Left lung (tissue), 10 donors: ENCODE results near the gene CCDC33. TPM values are rescaled to one million over a fixed set of nuclear protein-coding genes. Genes with fewer than 3 reads are reported as not detected.

Source experiments
- ATAC-seq: fragments of 200-7000 bp; cut with Tn5 transposase; one replicate; pipeline ENCODE4 v1.9.1; 2020; ENCODE audit warnings: moderate library complexity
- DNase-seq, 4 donors: peaks; one replicate each; pipeline ENCODE4 v3.0.0-alpha.2; 2013 to 2020
- H3K27ac ChIP-seq, 2 donors: fragments of 200-600 bp; sonication (generic) in 1 of 2; one replicate each; pipeline versions ENCODE4 v1.5.0 to v1.8.0; 2020 to 2021
- H3K27me3 ChIP-seq, 2 donors: fragments of 200-600 bp; sonication (generic) in 1 of 2; one replicate each; pipeline versions ENCODE4 v1.5.0 to v1.8.0; 2020 to 2021
- H3K36me3 ChIP-seq, 2 donors: fragments of 200-600 bp; sonication (generic) in 1 of 2; one replicate each; pipeline versions ENCODE4 v1.5.0 to v1.8.0; 2020 to 2021
- H3K4me1 ChIP-seq, 2 donors: fragments of 200-600 bp; one replicate each; pipeline ENCODE4 v1.8.0; 2021
- H3K4me3 ChIP-seq, 2 donors: fragments of 200-600 bp; sonication (generic) in 1 of 2; one replicate each; pipeline versions ENCODE4 v1.5.0 to v1.8.0; 2020 to 2021; ENCODE audit warnings: mild to moderate bottlenecking in 1 of 2
- H3K9me3 ChIP-seq, 2 donors: fragments of 200-600 bp; sonication (generic) in 1 of 2; one replicate each; pipeline versions ENCODE4 v1.5.0 to v1.8.0; 2020 to 2021
- intact Hi-C, 2 donors: fragments of 100-400 bp; cut with DNase I; formaldehyde crosslinking; loops; one replicate each; pipeline versions ENCODE4 v1.11.2 to v1.14.2; 2022
- polyA plus RNA-seq, 6 donors: library from polyadenylated mRNA; unstranded; fragments of 120-200 nt; gene quantifications; one replicate each; pipeline ENCODE4 v1.2.1, GENCODE V29; 2013; ENCODE audit not compliant: insufficient read length in 6 of 6
- total RNA-seq, 2 donors: library from RNA; stranded (reverse); fragmentation: NEBNext Ultra II Directional; extraction: Animal tissue kit (Norgen Biotek cat#: 25700); gene quantifications; one replicate each; pipeline ENCODE4 v1.2.1, GENCODE V29; 2021
- TF ChIP-seq, protein P1 (sequence below), 2 donors: fragments of 200-600 bp; sonication (generic) in 1 of 2; IDR thresholded peaks; one replicate each; pipeline versions ENCODE4 v1.5.0 to v1.8.0; 2021; ENCODE audit warnings: antibody characterized with exemption in 2 of 2
- donor health status: DM: no; HTN: yes; CAD: no.
- donor health status: DM: no; HTN: no; CAD: no.

The CCDC33 gene
- total and polyA plus RNA-seq, 8 donors, result 1.00 to 3.2 (median 1.9) TPM; not detected in 1

DNA sequence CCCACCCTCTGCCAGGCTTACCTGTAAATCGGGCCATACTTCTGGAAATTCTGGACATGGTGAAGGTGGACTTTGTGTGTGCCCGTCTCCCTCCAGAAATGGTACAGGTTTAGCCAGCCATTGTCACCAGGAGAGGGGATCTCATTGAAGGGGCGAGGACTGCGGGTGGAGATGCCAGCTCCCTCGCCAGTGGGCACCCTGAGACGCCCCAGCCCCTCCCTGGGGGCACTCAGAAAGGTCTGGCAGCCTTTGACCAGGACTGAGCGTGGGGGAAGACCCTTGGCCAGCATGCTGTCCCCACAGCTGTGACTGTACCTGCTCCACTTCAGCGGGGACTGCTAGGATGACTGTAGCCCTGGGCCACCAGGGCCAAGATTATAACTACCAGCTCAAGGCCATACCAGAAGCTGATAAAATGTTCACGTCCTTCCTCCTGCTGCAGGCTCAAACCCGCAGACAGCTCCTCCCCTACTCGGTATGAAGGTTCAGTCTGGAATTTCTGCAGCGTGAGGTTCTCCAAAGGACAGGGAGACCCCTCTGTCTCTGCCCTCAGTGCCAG, 131.2 kb downstream of the CCDC33 start, which contains the start of gene CYP11A1:
CYP11A1 (minus strand) TSS at position 351 of the 559 bp plus-strand sequence; CDS start at position 290, 61 bp downstream.
- TF ChIP-seq, protein P1, sequence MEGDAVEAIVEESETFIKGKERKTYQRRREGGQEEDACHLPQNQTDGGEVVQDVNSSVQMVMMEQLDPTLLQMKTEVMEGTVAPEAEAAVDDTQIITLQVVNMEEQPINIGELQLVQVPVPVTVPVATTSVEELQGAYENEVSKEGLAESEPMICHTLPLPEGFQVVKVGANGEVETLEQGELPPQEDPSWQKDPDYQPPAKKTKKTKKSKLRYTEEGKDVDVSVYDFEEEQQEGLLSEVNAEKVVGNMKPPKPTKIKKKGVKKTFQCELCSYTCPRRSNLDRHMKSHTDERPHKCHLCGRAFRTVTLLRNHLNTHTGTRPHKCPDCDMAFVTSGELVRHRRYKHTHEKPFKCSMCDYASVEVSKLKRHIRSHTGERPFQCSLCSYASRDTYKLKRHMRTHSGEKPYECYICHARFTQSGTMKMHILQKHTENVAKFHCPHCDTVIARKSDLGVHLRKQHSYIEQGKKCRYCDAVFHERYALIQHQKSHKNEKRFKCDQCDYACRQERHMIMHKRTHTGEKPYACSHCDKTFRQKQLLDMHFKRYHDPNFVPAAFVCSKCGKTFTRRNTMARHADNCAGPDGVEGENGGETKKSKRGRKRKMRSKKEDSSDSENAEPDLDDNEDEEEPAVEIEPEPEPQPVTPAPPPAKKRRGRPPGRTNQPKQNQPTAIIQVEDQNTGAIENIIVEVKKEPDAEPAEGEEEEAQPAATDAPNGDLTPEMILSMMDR (IDR thresholded peaks at IDR 0.05), result no peak
- no peaks in the 10 kb centered on the region for H3K9me3 ChIP-seq
- DNase-seq, result no peak
- ATAC-seq, result no peak
- H3K4me3 ChIP-seq, result no peak within 1 kb of the TSS
- H3K27ac ChIP-seq, result no peak within 1 kb of the TSS
- H3K36me3 ChIP-seq, result no peaks in the 10 kb centered on the region
- intact Hi-C loops, result no loop called here
- H3K4me1 ChIP-seq, result peaks cover 0 to 14% of the 10 kb centered on the region in 2 donors
- peaks cover 0 to 41% of the 10 kb centered on the region in 2 donors for H3K27me3 ChIP-seq

- Histone ChIP-seq H3K27me3 (peaks cover 0 to 49% of the 10 kb centered on the region in 2 donors), H3K36me3 (no peaks in the 10 kb centered on the region)
- intact Hi-C loops, result no loop called here
Measured at GRCh38 chr15:74368121-74368520, 132.0 kb downstream of the CCDC33 start.

DNA sequence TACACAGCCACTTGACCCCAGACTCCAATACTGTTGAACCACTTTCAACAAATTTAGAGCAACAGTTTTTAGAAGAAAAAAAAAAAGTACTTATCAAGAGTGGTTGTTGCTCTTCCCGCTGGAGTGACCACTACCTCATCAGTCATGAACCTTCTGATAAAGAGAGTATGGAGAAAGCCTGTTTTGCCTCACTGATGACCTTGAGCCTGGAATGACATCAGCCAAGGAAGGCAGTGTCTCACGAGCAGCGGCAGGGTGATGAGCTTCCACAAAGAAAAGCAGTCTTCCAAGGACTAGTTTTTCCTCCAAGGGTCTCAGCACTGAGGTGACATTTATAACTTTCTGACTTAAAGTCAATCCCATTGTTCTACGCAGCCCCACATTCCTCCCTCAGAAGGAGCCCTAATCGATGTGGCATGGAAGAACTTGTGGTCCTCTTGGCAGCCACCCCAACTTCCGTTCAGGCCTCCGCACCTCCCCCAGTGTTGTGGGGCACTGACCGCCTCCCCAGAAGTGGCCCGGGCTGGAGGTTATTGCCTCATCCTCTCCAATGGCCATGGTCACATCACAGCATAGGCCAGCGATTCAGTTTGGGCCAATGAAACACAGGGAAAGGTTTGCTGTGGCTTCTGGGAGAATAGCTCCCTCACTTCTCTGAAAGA, 133.1 kb downstream of the CCDC33 start:
- Histone ChIP-seq H3K36me3 (no peaks in the 10 kb centered on the region), H3K27ac (no peak overlapping the region), H3K9me3 (no peaks in the 10 kb centered on the region), H3K27me3 (peaks cover 0 to 50% of the 10 kb centered on the region in 2 donors), H3K4me1 (peaks cover 0 to 14% of the 10 kb centered on the region in 2 donors), H3K4me3 (no peak overlapping the region)
- TF ChIP-seq, protein P1 (IDR thresholded peaks at IDR 0.05), result no peak
- DNase-seq (no peak), ATAC-seq (no peak)
- intact Hi-C loops, result no loop called here

More at GRCh38 chr15:74368121-74368520, 132.0 kb downstream of the CCDC33 start:
- H3K9me3 ChIP-seq, result no peaks in the 10 kb centered on the region
- peaks cover 0 to 14% of the 10 kb centered on the region in 2 donors for H3K4me1 ChIP-seq
- H3K4me3 ChIP-seq, result no peak overlapping the region
- no peak for DNase-seq
- TF ChIP-seq, protein P1 (IDR thresholded peaks at IDR 0.05), result no peak
- no peak overlapping the region for H3K27ac ChIP-seq
- no peak for ATAC-seq

DNA sequence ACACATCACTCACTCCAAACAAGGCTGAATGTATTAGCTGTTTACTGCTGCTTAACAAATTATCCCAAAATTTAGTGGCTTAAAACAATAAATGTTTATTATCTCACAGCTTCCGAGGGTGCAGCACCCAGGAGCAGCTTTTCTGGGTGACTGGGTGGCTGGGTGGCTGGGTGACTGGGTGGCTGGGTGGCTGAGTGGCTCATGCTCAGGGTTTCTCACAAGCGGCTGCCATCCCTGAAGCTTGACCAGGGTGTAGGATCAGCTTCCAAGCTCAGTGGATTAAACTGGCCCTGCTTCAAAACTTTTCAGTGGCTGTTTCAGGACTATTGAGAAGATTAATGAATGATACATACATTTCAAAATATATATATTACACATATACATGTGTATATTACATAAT, 133.6 kb downstream of the CCDC33 start:
- H3K36me3 ChIP-seq, result no peaks in the 10 kb centered on the region
- DNase-seq, result no peak
- TF ChIP-seq, protein P1 (IDR thresholded peaks at IDR 0.05), result no peak
- H3K4me1 ChIP-seq, result peaks cover 0 to 19% of the 10 kb centered on the region in 2 donors
- no peaks in the 10 kb centered on the region for H3K9me3 ChIP-seq
- intact Hi-C loops, result loop anchor here in 1 of 2 donors (5.0 kb wide), 1 partner anchor 118 kb away; no protein-coding TSS in a partner anchor
- no peak overlapping the region for H3K4me3 ChIP-seq
- no peak for ATAC-seq
- H3K27ac ChIP-seq, result no peak overlapping the region
- peaks cover 0 to 45% of the 10 kb centered on the region in 2 donors for H3K27me3 ChIP-seq

GRCh38 chr15:74370471-74370870, 134.3 kb downstream of the CCDC33 start:
- Histone ChIP-seq H3K4me3 (no peak overlapping the region), H3K27me3 (peaks cover 0 to 38% of the 10 kb centered on the region in 2 donors), H3K4me1 (peaks cover 0 to 22% of the 10 kb centered on the region in 2 donors), H3K27ac (no peak overlapping the region), H3K9me3 (no peaks in the 10 kb centered on the region), H3K36me3 (no peaks in the 10 kb centered on the region)
- TF ChIP-seq, protein P1 (IDR thresholded peaks at IDR 0.05), result no peak
- intact Hi-C loops, result loop anchor here in 1 of 2 donors (5.0 kb wide), 1 partner anchor 117 kb away; no protein-coding TSS in a partner anchor
- no peak for DNase-seq
- no peak for ATAC-seq
